PC-3 (cell line): Measurements from ENCODE around the gene RNU7-1. TPM values are rescaled to one million over a fixed set of nuclear protein-coding genes. Genes with fewer than 3 reads are reported as not detected.
A peak's percentile ranks its signal among the peaks of the same experiment; 100 is the strongest.

Experiments
- ATAC-seq: fragments of 200-7000 bp; cut with Tn5 transposase; 2 replicates; pipeline ENCODE4 v1.9.1; 2020; ENCODE audit warnings: mild to moderate bottlenecking, moderate library complexity
- BruUV-seq: library from RNA; stranded (reverse); fragments of 400-500 nt; replicated peaks from 2 replicates; lab custom pipeline; 2021; lab: Mats Ljungman, UMichigan
- CTCF ChIA-PET: fragments of 300-600 bp; sonication (Branson Sonifier 250); formaldehyde crosslinking; loops from one replicate; lab custom pipeline; 2022; ENCODE audit warnings: antibody characterized with exemption; lab: Charles Lee
- POLR2A ChIA-PET: fragments of 300-600 bp; sonication (Branson Sonifier 250); formaldehyde crosslinking; loops from one replicate; lab custom pipeline; 2022; ENCODE audit warnings: antibody characterized with exemption; ENCODE audit not compliant: unreplicated experiment; lab: Charles Lee
- DNase-seq: peaks from one replicate; pipeline ENCODE4 v3.0.0-alpha.2; 2015
- H2AFZ ChIP-seq: fragments of 300-600 bp; sonication (generic); 2 replicates; pipeline ENCODE4 v1.6.0; 2016; ENCODE audit warnings: antibody characterized with exemption, low read length
- H3F3A ChIP-seq: fragments of 300-600 bp; sonication (generic); one replicate; pipeline ENCODE4 v1.6.0; 2017; ENCODE audit warnings: antibody characterized with exemption, low read length, control low read depth, mild to moderate bottlenecking; ENCODE audit not compliant: unreplicated experiment
- H3K27ac ChIP-seq: fragments of 300-600 bp; sonication (generic); 2 replicates; pipeline ENCODE4 v1.5.1; 2016; ENCODE audit warnings: mild to moderate bottlenecking, low read length
- H3K27me3 ChIP-seq: fragments of 300-600 bp; sonication (generic); 2 replicates; pipeline ENCODE4 v1.6.1; 2016; ENCODE audit warnings: low read length, mixed read lengths
- H3K36me3 ChIP-seq: fragments of 300-600 bp; sonication (generic); 2 replicates; pipeline ENCODE4 v1.6.1; 2016; ENCODE audit warnings: low read depth, mixed run types, low read length, mixed read lengths
- H3K4me1 ChIP-seq: fragments of 300-600 bp; sonication (generic); 2 replicates; pipeline ENCODE4 v1.5.1; 2016; ENCODE audit warnings: low read length; ENCODE audit not compliant: insufficient read depth
- H3K4me2 ChIP-seq: fragments of 300-600 bp; sonication (generic); 2 replicates; pipeline ENCODE4 v1.6.0; 2016; ENCODE audit warnings: low read length
- H3K4me3 ChIP-seq: fragments of 300-600 bp; sonication (generic); 2 replicates; pipeline ENCODE4 v1.5.1; 2016; ENCODE audit warnings: mild to moderate bottlenecking, low read length, mixed read lengths
- H3K79me2 ChIP-seq: fragments of 300-600 bp; sonication (generic); 2 replicates; pipeline ENCODE4 v1.6.1; 2017; ENCODE audit warnings: low read length, mixed read lengths
- H3K9ac ChIP-seq: fragments of 300-600 bp; sonication (generic); 2 replicates; pipeline ENCODE4 v1.6.0; 2016; ENCODE audit warnings: mild to moderate bottlenecking, low read length
- H3K9me2 ChIP-seq: fragments of 300-600 bp; sonication (generic); replicated peaks from 2 replicates; pipeline ENCODE4 v1.6.1; 2016; ENCODE audit warnings: mixed run types, low read length, mixed read lengths
- H3K9me3 ChIP-seq: fragments of 300-600 bp; sonication (generic); 2 replicates; pipeline ENCODE4 v1.6.1; 2016; ENCODE audit warnings: low read length, mixed read lengths
- H4K20me1 ChIP-seq: fragments of 300-600 bp; sonication (generic); 2 replicates; pipeline ENCODE4 v1.6.1; 2016; ENCODE audit warnings: low read length, mixed read lengths
- CTCF ChIP-seq: fragments of 300-600 bp; sonication (generic); conservative IDR thresholded peaks from 2 replicates; pipeline ENCODE4 v1.5.1; 2017; ENCODE audit warnings: antibody characterized with exemption, low read depth, mild to moderate bottlenecking, low read length
- EZH2 ChIP-seq: fragments of 300-600 bp; sonication (generic); IDR thresholded peaks from one replicate; pipeline ENCODE4 v1.6.1; 2017; ENCODE audit warnings: antibody characterized with exemption, mild to moderate bottlenecking, low read length; ENCODE audit not compliant: unreplicated experiment
- EZH2phosphoT487 ChIP-seq: fragments of 300-600 bp; sonication (generic); IDR thresholded peaks from 2 replicates; pipeline ENCODE4 v1.6.1; 2018; ENCODE audit warnings: mild to moderate bottlenecking, antibody characterized with exemption, low read length, borderline replicate concordance
- intact Hi-C: fragments of 100-400 bp; cut with micrococcal nuclease; formaldehyde crosslinking; loops from 2 replicates; pipeline ENCODE4 v1.9.0; 2023
- total RNA-seq: library from RNA; depleted of rRNA; stranded (reverse); fragments of >200 nt; gene quantifications from 2 replicates; pipeline ENCODE4 v1.2.3, GENCODE V29; 2014

The RNU7-1 gene
- total RNA-seq, 1 experiment from 2014 or later = not detected

GRCh38 chr12:6915789-6916285 lies 27.8 kb upstream of the RNU7-1 start:
- peak overlapping the region; percentile 75; the same call in 1 of the 2 replicates for H3K4me3 ChIP-seq
- no peaks in the 10 kb centered on the region for H3K27me3 ChIP-seq
- DNase-seq = no peak
- no peak for TF ChIP-seq EZH2
- TF ChIP-seq CTCF = no peak
- TF ChIP-seq EZH2phosphoT487 = no peak
- intact Hi-C loops = no loop called here
- ChIA-PET CTCF (no interaction called here), POLR2A (no interaction called here)
- no peak overlapping the region for H3K9ac ChIP-seq
- peak overlapping the region; percentile 95 for H3K4me2 ChIP-seq
- H4K20me1 ChIP-seq = no peaks in the 10 kb centered on the region
- H3K9me3 ChIP-seq = no peaks in the 10 kb centered on the region
- no peaks in the 10 kb centered on the region for H3F3A ChIP-seq
- no peaks in the 10 kb centered on the region for H3K9me2 ChIP-seq
- no peak for ATAC-seq
- BruUV-seq = no TSS peak
- H3K4me1 ChIP-seq = 0 out of 2 replicates have a peak, but pooled peaks cover 4% of the 10 kb centered on the region
- H3K79me2 ChIP-seq = peaks cover 15% of the 10 kb centered on the region
- no peak overlapping the region for H2AFZ ChIP-seq
- H3K27ac ChIP-seq = no peak overlapping the region
- no peaks in the 10 kb centered on the region for H3K36me3 ChIP-seq

DNA sequence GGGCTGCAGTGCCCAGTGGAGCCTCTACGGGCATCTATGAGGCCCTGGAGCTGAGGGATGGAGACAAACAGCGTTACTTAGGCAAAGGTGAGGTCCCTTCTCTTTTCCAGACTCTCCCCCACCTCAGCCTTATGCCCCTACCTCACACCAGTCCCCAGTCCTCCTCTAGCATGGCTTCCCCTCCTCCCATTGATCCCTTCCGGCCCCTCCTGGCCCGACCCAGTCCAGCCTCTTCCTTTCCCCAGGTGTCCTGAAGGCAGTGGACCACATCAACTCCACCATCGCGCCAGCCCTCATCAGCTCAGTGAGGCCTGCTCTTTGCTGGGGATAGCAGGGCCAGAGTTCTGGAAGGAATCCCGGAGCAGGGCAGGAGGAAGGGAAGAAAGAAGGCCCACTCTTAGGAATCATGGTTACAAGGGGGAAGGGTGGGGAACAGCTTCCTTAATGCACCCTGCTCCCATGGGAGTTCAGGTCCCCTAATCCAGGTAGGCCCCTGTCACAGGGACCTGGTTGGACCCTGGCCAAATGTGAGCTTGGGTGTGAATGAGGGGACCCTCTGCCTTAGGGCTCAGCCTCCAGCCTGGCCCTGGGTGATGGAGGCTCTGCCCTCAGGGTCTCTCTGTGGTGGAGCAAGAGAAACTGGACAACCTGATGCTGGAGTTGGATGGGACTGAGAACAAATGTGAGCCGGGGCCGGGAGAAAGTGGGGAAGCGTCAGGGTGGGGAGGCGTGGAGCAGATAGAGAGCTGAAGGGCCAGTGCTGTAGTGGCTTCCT lies 27.0 kb upstream of the RNU7-1 start:
- ATAC-seq = no peak
- Histone ChIP-seq H3K9me2 (no peaks in the 10 kb centered on the region), H2AFZ (no peak overlapping the region), H3K36me3 (no peaks in the 10 kb centered on the region), H4K20me1 (no peaks in the 10 kb centered on the region), H3K4me2 (no peak overlapping the region), H3F3A (no peaks in the 10 kb centered on the region), H3K4me3 (no peak overlapping the region), H3K9me3 (no peaks in the 10 kb centered on the region), H3K27me3 (no peaks in the 10 kb centered on the region), H3K79me2 (peaks cover 15% of the 10 kb centered on the region), H3K27ac (no peak overlapping the region), H3K9ac (no peak overlapping the region), H3K4me1 (0 out of 2 replicates have a peak, but pooled peaks cover 4% of the 10 kb centered on the region)
- intact Hi-C loops = no loop called here
- BruUV-seq = no TSS peak
- CTCF ChIA-PET = no interaction called here
- POLR2A ChIA-PET = interaction anchor here (0.7 kb wide), 1 partner anchor 25 kb away, joined by 3 read pairs; no protein-coding TSS in a partner anchor
- DNase-seq = no peak
- TF ChIP-seq EZH2 (no peak), CTCF (no peak), EZH2phosphoT487 (no peak)
